GM23338 (cell line): Measurements from ENCODE around the gene PEX16. TPM values are rescaled to one million over a fixed set of nuclear protein-coding genes. Genes with fewer than 3 reads are reported as not detected.

Experiments used
- ATAC-seq: fragments of 200-7000 bp; cut with Tn5 transposase; 3 replicates; pipeline ENCODE4 v1.9.1; 2020
- DNase-seq: peaks from one replicate; pipeline ENCODE4 v3.0.0-alpha.2; 2015; ENCODE audit warnings: low spot score
- H2AFZ ChIP-seq: fragments of 200-600 bp; sonication (generic); 2 replicates; pipeline ENCODE4 v1.8.0; 2016; ENCODE audit warnings: antibody characterized with exemption, mild to moderate bottlenecking, moderate library complexity
- H3F3A ChIP-seq: fragments of 200-600 bp; sonication (generic); replicated peaks from 2 replicates; pipeline ENCODE4 v1.8.0; 2017; ENCODE audit warnings: antibody characterized with exemption, mixed run types, low read depth
- H3K27ac ChIP-seq: fragments of 200-600 bp; sonication (generic); 2 replicates; pipeline ENCODE4 v1.6.1; 2016; ENCODE audit warnings: low read depth
- H3K27me3 ChIP-seq: fragments of 200-600 bp; sonication (generic); 2 replicates; pipeline ENCODE4 v1.8.0; 2016; ENCODE audit warnings: mild to moderate bottlenecking, mixed run types, moderate library complexity; ENCODE audit not compliant: insufficient read depth
- H3K36me3 ChIP-seq: fragments of 200-600 bp; sonication (generic); 2 replicates; pipeline ENCODE4 v1.8.0; 2016; ENCODE audit warnings: mild to moderate bottlenecking; ENCODE audit not compliant: insufficient read depth
- H3K4me1 ChIP-seq: fragments of 200-600 bp; sonication (generic); 2 replicates; pipeline ENCODE4 v1.8.0; 2016; ENCODE audit warnings: mild to moderate bottlenecking, moderate library complexity; ENCODE audit not compliant: insufficient read depth
- H3K4me2 ChIP-seq: fragments of 200-600 bp; sonication (generic); 2 replicates; pipeline ENCODE4 v1.7.1; 2017; ENCODE audit warnings: mixed run types
- H3K4me3 ChIP-seq: fragments of 200-600 bp; sonication (generic); 2 replicates; pipeline ENCODE4 v1.6.1; 2016; ENCODE audit warnings: mixed run types
- H3K79me2 ChIP-seq: fragments of 200-600 bp; sonication (generic); replicated peaks from 2 replicates; pipeline ENCODE4 v1.8.0; 2017; ENCODE audit warnings: mild to moderate bottlenecking; ENCODE audit not compliant: insufficient read depth
- H3K9me2 ChIP-seq: fragments of 200-600 bp; sonication (generic); 2 replicates; pipeline ENCODE4 v1.8.0; 2017; ENCODE audit not compliant: insufficient read depth
- H4K20me1 ChIP-seq: fragments of 200-600 bp; sonication (generic); replicated peaks from 2 replicates; pipeline ENCODE4 v1.8.0; 2017; ENCODE audit warnings: mild to moderate bottlenecking; ENCODE audit not compliant: insufficient read depth
- H3K27ac Mint-ChIP-seq: 2 replicates; pipeline ENCODE4 v1.8.0; 2020; ENCODE audit warnings: inconsistent platforms, mild to moderate bottlenecking, moderate library complexity, mixed read lengths
- H3K27me3 Mint-ChIP-seq: 3 replicates; pipeline ENCODE4 v1.8.0; 2022; ENCODE audit warnings: low read depth, mild to moderate bottlenecking, moderate library complexity, mixed read lengths, inconsistent platforms; ENCODE audit not compliant: insufficient read depth, poor library complexity
- H3K36me3 Mint-ChIP-seq: 3 replicates; pipeline ENCODE4 v1.8.0; 2021; ENCODE audit warnings: low read depth, mild to moderate bottlenecking, inconsistent platforms, moderate library complexity, mixed read lengths
- H3K4me1 Mint-ChIP-seq: 3 replicates; pipeline ENCODE4 v1.8.0; 2020; ENCODE audit warnings: mild to moderate bottlenecking, inconsistent platforms, mixed read lengths
- H3K4me3 Mint-ChIP-seq: 3 replicates; pipeline ENCODE4 v1.8.0; 2021; ENCODE audit warnings: moderate library complexity, mild to moderate bottlenecking, inconsistent platforms, mixed read lengths
- H3K9me3 Mint-ChIP-seq: 3 replicates; pipeline ENCODE4 v1.8.0; 2020; ENCODE audit warnings: moderate library complexity, mild to moderate bottlenecking, inconsistent platforms, mixed read lengths
- CREB1 ChIP-seq: fragments of 250-450 bp; sonication (Bioruptor Pico); IDR thresholded peaks from 2 replicates; pipeline ENCODE4 v1.5.0; 2020; ENCODE audit warnings: low read depth, mild to moderate bottlenecking, moderate library complexity
- EZH2 ChIP-seq: fragments of 200-600 bp; sonication (generic); IDR thresholded peaks from one replicate; pipeline ENCODE4 v1.8.0; 2017; ENCODE audit warnings: antibody characterized with exemption, mild to moderate bottlenecking, low read depth; ENCODE audit not compliant: unreplicated experiment
- EZH2phosphoT487 ChIP-seq: fragments of 200-600 bp; sonication (generic); IDR thresholded peaks from one replicate; pipeline ENCODE4 v1.8.1; 2018; ENCODE audit warnings: antibody characterized with exemption; ENCODE audit not compliant: unreplicated experiment
- JUNB ChIP-seq: IDR thresholded peaks from one replicate; pipeline ENCODE4 v1.6.1; 2016; ENCODE audit warnings: antibody characterized with exemption; ENCODE audit not compliant: unreplicated experiment
- POLR2AphosphoS5 ChIP-seq: IDR thresholded peaks from 2 replicates; pipeline ENCODE4 v1.6.1; 2016; ENCODE audit warnings: antibody characterized with exemption, low read depth
- STAT1 ChIP-seq: IDR thresholded peaks from one replicate; pipeline ENCODE4 v1.6.1; 2016; ENCODE audit warnings: antibody characterized with exemption; ENCODE audit not compliant: unreplicated experiment
- ZNF114 ChIP-seq: fragments of 250-450 bp; sonication (Bioruptor Pico); IDR thresholded peaks from 2 replicates; pipeline ENCODE4 v1.5.0; 2020; ENCODE audit warnings: mild to moderate bottlenecking, moderate library complexity
- polyA plus RNA-seq: library from polyadenylated mRNA; unstranded; fragments of >200 nt; fragmentation: Nextera tagmentation; extraction: Ambion mirVana; gene quantifications from 2 replicates; pipeline ENCODE4 v1.2.1, GENCODE V29; 2016
- total RNA-seq: library from RNA; depleted of rRNA; stranded (reverse); fragments of >200 nt; shearing (Covaris generic); gene quantifications from 2 replicates; pipeline ENCODE4 v1.2.3, GENCODE V29; 2014
- TF ChIP-seq, protein P1 (sequence below), 2 experiments: fragments of 200-600 bp in 1 of 2; sonication (generic) in 1 of 2; conservative IDR thresholded peaks; 2 replicates each; pipeline versions ENCODE4 v1.5.1 to v1.6.1; 2016 to 2017; ENCODE audit warnings: antibody characterized with exemption in 2 of 2, low read depth in 2 of 2, mild to moderate bottlenecking in 2 of 2, moderate library complexity in 1 of 2
- TF ChIP-seq, protein P2 (sequence below): IDR thresholded peaks from 2 replicates; pipeline ENCODE4 v1.6.1; 2016; ENCODE audit warnings: antibody characterized with exemption
- TF ChIP-seq, protein P3 (sequence below): fragments of 250-450 bp; sonication (Bioruptor Pico); IDR thresholded peaks from 2 replicates; pipeline ENCODE4 v1.5.0; 2020; ENCODE audit warnings: mild to moderate bottlenecking, moderate library complexity

The PEX16 gene
- total and polyA plus RNA-seq, 2 experiments from 2014 or later = 23.3 to 34.1 TPM

DNA sequence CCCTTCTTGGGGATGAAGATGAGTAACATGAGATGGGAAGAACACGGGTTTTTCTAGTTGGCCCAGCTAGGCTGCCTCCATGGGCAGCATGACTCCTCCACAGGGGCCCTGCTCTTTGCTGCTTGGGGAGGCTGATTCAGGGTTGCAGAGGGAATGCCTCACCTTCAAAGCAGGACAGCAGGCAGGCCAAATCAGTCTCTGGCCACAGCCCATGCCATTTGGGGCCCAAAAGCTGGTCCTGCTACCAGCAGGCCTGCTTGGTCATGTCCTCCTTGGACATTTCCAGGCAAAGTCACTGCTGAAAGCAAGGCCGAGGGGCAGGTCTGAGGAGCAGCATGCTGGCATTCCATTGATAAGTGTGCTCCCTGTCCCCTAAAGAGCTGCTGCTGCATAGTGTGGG lies 46.0 kb downstream of the PEX16 start:
- Histone ChIP-seq H3K9me2 (no peaks in the 10 kb centered on the region), H3K4me1 (peaks cover 18% of the 10 kb centered on the region), H2AFZ (no peak overlapping the region), H3K4me2 (no peak overlapping the region), H3K27me3 (no peaks in the 10 kb centered on the region), H3K4me3 (no peak overlapping the region), H4K20me1 (no peaks in the 10 kb centered on the region), H3K36me3 (no peaks in the 10 kb centered on the region; the same call in 1 of the 2 replicates), H3K79me2 (no peaks in the 10 kb centered on the region), H3K27ac (no peak overlapping the region), H3F3A (peaks cover 4% of the 10 kb centered on the region; the same call in 1 of the 2 replicates)
- Mint-ChIP-seq H3K36me3 (peaks cover 11% of the 10 kb centered on the region; the same call in 2 of the 3 replicates), H3K27ac (no peak overlapping the region), H3K4me3 (no peak overlapping the region), H3K27me3 (peaks cover 1% of the 10 kb centered on the region), H3K4me1 (peaks cover 23% of the 10 kb centered on the region), H3K9me3 (no peaks in the 10 kb centered on the region)
- ATAC-seq (no peak), DNase-seq (no peak)
- TF ChIP-seq ZNF114 (CRISPR knock-in tag) = no peak
- TF ChIP-seq POLR2AphosphoS5 = no peak
- TF ChIP-seq EZH2phosphoT487 = no peak
- TF ChIP-seq, protein P1, sequence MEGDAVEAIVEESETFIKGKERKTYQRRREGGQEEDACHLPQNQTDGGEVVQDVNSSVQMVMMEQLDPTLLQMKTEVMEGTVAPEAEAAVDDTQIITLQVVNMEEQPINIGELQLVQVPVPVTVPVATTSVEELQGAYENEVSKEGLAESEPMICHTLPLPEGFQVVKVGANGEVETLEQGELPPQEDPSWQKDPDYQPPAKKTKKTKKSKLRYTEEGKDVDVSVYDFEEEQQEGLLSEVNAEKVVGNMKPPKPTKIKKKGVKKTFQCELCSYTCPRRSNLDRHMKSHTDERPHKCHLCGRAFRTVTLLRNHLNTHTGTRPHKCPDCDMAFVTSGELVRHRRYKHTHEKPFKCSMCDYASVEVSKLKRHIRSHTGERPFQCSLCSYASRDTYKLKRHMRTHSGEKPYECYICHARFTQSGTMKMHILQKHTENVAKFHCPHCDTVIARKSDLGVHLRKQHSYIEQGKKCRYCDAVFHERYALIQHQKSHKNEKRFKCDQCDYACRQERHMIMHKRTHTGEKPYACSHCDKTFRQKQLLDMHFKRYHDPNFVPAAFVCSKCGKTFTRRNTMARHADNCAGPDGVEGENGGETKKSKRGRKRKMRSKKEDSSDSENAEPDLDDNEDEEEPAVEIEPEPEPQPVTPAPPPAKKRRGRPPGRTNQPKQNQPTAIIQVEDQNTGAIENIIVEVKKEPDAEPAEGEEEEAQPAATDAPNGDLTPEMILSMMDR (conservative IDR thresholded peaks at IDR 0.05; ENCODE audit: low read depth in 2 of 2) = no peak
- TF ChIP-seq, protein P2, sequence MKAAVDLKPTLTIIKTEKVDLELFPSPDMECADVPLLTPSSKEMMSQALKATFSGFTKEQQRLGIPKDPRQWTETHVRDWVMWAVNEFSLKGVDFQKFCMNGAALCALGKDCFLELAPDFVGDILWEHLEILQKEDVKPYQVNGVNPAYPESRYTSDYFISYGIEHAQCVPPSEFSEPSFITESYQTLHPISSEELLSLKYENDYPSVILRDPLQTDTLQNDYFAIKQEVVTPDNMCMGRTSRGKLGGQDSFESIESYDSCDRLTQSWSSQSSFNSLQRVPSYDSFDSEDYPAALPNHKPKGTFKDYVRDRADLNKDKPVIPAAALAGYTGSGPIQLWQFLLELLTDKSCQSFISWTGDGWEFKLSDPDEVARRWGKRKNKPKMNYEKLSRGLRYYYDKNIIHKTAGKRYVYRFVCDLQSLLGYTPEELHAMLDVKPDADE = no peak
- TF ChIP-seq EZH2 = no peak
- no peak for TF ChIP-seq STAT1
- no peak for TF ChIP-seq CREB1 (CRISPR knock-in tag)
- TF ChIP-seq, protein P3, sequence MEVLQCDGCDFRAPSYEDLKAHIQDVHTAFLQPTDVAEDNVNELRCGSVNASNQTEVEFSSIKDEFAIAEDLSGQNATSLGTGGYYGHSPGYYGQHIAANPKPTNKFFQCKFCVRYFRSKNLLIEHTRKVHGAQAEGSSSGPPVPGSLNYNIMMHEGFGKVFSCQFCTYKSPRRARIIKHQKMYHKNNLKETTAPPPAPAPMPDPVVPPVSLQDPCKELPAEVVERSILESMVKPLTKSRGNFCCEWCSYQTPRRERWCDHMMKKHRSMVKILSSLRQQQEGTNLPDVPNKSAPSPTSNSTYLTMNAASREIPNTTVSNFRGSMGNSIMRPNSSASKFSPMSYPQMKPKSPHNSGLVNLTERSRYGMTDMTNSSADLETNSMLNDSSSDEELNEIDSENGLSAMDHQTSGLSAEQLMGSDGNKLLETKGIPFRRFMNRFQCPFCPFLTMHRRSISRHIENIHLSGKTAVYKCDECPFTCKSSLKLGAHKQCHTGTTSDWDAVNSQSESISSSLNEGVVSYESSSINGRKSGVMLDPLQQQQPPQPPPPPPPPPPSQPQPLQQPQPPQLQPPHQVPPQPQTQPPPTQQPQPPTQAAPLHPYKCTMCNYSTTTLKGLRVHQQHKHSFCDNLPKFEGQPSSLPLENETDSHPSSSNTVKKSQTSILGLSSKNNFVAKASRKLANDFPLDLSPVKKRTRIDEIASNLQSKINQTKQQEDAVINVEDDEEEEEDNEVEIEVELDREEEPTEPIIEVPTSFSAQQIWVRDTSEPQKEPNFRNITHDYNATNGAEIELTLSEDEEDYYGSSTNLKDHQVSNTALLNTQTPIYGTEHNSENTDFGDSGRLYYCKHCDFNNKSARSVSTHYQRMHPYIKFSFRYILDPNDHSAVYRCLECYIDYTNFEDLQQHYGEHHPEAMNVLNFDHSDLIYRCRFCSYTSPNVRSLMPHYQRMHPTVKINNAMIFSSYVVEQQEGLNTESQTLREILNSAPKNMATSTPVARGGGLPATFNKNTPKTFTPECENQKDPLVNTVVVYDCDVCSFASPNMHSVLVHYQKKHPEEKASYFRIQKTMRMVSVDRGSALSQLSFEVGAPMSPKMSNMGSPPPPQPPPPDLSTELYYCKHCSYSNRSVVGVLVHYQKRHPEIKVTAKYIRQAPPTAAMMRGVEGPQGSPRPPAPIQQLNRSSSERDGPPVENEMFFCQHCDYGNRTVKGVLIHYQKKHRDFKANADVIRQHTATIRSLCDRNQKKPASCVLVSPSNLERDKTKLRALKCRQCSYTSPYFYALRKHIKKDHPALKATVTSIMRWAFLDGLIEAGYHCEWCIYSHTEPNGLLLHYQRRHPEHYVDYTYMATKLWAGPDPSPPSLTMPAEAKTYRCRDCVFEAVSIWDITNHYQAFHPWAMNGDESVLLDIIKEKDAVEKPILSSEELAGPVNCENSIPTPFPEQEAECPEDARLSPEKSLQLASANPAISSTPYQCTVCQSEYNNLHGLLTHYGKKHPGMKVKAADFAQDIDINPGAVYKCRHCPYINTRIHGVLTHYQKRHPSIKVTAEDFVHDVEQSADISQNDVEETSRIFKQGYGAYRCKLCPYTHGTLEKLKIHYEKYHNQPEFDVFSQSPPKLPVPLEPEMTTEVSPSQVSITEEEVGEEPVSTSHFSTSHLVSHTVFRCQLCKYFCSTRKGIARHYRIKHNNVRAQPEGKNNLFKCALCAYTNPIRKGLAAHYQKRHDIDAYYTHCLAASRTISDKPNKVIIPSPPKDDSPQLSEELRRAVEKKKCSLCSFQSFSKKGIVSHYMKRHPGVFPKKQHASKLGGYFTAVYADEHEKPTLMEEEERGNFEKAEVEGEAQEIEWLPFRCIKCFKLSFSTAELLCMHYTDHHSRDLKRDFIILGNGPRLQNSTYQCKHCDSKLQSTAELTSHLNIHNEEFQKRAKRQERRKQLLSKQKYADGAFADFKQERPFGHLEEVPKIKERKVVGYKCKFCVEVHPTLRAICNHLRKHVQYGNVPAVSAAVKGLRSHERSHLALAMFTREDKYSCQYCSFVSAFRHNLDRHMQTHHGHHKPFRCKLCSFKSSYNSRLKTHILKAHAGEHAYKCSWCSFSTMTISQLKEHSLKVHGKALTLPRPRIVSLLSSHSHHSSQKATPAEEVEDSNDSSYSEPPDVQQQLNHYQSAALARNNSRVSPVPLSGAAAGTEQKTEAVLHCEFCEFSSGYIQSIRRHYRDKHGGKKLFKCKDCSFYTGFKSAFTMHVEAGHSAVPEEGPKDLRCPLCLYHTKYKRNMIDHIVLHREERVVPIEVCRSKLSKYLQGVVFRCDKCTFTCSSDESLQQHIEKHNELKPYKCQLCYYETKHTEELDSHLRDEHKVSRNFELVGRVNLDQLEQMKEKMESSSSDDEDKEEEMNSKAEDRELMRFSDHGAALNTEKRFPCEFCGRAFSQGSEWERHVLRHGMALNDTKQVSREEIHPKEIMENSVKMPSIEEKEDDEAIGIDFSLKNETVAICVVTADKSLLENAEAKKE (CRISPR knock-in tag) = no peak
- TF ChIP-seq JUNB = no peak
